Iris pigment epithelial cell (primary cell): ENCODE measurements around the gene PLXNA4.

Experiments
- DNase-seq: peaks from one replicate; pipeline ENCODE4 v3.0.0-alpha.2; 2011; ENCODE audit warnings: low read depth

PLXNA4 gene

DNA sequence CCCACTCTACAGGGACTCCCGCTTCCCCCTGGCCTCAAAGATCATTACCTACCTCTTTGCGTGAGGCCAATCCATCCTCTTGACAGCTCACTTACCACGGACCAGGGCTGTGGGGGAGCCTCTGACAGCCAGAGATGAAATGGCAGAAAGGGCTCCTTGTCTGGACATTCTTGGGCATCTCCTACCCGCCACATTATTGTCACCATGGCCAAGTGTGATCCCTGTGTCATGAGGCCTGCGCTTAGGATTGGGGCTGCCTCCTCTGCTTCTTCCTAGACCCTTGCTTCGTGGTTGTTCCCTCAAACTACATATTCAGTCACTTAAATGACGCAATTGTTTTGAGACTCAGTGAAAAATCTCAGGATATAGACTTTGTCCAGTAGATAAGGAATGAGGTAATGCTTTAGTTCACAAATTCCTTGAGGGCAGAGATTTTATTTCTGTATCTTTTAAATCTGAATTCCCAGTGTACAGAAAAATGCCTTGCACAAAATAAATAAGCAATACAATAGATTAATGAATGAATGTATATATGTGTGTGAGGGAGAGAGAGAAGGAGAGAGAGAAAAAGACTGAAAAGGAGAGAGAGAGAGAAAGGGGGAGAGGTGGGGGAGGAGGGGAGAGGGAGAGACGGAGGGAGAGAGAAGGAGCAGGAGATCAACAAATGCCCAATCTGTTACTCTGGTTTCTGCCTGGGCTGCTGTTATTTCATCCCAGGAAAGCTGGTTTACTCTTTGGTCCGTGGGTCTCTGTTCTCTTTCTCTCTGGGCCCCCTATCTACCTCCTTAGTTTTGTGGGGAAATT, 159.0 kb downstream of the PLXNA4 start:
- DNase-seq = no peak

DNA sequence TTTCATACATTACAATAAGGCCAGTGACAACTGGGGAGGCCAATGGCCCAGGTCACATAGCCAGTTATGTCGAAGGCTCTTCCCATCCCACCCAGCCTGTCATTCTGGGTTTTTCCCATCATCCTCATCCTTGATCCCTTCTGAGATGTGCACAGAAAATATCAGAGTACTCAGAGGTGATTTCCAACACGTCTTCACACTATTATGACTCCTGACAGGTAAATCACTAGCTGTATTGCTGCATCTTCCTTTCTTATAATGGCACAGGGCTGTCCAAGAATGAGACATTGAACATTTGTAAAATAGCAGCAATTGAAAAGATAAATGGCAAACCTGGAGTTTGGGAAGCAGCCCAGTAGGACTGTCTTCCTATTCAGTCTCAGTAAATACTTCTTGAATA, 159.9 kb downstream of the PLXNA4 start:
- no peak for DNase-seq

DNA sequence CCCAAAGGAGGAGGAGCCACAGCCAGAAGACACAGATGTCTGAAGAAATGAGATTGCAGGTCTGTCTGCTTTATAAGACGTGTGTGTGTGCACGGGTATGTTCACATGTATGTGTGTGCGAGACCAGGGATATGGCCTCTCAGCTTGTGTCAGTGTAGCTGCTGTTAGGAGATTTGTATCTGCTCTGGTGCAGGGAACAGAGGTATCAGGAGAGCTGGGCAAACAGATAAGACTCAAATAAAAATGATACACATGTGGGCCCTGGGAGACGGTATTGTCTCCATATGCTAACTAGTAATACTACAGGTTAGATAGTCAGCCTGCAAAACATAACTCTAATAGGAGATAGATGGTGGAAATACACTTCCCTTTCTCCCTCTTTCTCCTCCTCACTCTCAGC, 161.0 kb downstream of the PLXNA4 start:
- no peak for DNase-seq

DNA sequence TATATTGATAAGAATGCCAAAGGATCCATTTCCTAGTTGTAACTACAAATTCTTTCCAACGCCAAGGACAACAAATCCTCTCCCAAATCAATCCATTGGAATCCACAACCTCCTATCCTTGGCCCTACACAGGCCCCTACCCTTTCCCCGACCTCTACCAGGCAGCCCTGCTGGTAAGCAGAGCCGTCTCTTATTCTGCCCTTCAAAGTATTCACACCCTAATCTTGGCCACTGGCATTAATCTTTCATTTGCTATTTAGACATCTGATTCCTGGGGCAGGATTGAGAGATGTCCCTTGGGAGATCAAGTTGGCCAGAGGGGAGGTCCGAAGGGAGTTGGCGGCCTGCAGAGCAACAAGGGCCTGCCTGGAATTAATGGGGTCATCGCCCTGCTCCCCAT, 161.4 kb downstream of the PLXNA4 start:
- no peak for DNase-seq

DNA sequence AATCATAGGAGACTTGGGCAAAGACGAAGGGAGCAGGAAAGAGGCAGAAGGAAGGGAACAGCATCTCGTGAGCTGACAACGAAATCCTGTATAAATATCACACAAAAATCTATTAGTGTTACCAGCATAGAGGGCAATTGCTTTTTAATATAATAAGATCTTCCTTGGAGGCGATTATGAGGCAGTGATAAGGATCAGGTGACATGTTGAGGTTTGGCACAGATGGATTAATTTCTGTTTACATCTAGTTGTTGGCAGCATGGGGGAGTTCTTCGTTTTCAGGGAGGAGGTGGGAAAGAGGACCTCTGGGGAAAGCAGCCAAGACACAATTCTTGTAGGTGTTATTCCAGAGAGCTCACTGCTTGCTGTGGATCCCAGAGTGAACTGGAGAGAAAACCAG, 163.8 kb downstream of the PLXNA4 start:
- no peak for DNase-seq

DNA sequence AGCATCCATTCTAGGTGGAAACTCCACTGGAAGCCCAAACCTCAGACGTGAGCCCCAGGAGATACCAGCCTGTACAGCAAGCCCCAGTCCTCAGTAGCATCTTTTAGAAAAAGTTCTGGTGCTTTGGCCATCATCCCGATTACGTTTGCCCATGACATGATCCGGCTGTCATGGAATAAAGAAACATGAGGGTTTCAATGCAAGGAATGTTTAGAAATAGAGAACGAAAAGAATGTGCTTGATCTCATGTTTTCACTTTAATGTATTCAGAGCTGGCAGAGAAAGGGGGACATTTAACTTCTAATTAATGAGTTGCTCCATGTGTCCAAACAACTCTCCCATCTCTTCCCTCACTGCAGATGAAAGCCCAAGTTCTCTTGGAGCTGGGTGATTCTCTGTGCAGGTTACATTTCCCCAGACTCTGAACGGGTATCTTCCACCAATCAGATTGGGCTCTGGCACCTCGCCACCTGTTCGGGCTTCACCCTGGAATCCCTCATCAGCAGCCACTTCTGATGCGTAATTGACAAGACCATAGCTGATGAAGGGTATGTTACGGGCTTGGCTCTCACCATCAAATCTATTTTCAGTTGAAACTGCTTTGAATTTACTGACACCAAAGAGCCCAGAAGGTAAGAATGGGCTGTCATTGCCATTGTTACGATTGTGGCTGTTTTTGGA, 165.3 kb downstream of the PLXNA4 start:
- DNase-seq = no peak

DNA sequence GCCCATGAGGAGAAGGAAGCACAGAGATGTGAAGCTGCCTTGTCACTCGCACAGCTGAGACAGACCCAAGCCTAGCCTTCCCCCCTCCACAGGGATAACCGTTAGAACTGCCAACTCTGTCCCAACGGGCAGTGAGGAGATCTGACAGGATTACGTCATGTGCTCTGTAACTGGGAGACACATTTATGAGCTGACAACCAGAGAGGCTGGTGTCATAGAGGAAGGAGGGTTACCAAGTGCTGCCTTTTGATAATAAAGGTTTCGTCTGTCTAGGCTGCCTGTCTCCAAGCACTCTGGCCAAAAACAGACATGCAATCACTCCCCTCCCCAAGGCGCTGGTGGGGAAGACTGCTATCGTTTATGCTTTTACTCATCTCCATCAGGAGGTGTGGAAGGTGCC, 165.9 kb downstream of the PLXNA4 start:
- DNase-seq = no peak

DNA sequence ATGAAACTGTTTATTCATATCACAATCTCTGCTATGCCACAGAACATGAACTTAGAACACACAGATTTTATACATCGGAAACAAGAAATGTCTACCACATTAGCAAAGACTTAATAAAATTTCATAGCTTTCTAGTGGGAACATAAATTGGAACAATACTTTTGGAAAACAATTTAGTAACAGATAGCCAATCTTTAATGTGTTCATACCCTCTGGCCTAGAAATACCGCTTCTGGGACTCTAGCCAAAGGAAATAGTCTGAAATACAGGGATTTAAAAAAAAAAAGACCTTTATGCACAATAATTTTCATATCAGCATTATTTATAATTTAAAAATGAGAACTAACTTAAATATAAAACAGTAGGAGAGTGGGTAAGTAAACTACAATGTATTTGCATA, 168.5 kb downstream of the PLXNA4 start:
- peak; percentile 7 for DNase-seq

DNA sequence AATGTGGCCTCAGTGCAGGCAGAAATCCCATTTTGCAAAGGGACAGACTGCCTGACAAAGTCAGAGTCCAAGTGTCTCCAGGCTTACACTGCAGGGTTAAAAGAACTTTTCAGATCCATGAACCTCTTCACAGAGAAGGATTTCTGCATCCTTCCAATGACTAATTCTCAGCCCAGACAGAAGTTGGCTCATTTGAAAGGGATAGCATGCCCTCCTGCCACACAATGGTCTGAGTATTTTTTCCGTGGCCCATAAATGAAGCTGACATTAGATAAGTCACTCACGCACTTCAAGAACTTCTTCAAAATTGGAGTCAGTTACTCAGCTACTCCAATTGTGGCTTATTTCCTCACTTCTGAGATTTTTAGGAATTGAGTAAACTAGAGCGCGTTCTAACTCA, 170.2 kb downstream of the PLXNA4 start:
- no peak for DNase-seq

DNA sequence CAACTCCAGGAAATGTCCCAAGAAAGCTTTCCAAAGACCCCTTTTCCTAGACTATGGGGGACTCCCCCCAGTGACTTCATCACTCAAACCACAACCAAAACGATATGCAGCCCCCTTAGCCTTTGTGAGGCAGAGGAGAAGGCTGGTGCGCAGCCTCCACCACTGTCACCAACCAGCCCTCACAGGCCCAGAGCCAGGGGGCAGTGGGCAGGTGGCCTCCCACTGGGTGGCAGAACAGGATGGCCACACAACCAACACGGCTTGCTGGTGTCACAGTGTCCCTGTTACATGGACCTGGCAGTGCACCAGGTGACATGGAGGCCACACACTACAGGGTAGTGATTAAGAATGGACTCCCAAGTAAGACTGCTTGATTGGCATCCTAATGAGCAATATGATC, 172.0 kb downstream of the PLXNA4 start:
- no peak for DNase-seq

DNA sequence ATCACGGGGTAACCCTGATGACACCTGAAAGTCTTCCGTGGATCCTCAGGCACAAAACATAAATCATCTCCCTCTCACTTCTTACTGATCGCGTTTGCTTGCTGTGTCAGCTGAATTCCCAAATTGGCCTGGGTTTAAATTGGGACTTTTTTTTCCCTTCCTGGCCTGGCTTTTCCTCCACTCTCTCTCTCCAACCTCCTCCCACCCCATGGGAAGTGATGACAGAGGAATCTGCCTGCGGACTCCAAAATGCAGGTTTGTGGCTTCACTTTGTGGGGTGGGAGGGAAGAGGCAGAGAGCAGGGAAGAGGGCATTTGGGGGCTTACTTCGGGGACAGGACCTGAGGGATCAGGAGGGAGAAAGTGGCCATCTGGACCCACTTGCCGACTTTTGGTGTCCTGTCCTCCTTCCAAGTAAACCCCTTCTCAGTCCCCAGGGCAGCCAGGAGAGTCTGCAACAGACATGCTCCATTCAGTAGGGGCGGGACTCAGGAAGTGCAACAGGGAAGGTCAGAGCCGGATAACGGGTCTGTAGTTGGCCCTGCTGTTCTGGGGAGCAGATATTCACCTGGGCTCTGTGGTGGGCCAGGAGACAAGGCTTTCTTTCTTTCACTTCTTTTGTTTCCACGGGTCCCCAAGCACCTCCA, 172.7 kb downstream of the PLXNA4 start:
- no peak for DNase-seq

DNA sequence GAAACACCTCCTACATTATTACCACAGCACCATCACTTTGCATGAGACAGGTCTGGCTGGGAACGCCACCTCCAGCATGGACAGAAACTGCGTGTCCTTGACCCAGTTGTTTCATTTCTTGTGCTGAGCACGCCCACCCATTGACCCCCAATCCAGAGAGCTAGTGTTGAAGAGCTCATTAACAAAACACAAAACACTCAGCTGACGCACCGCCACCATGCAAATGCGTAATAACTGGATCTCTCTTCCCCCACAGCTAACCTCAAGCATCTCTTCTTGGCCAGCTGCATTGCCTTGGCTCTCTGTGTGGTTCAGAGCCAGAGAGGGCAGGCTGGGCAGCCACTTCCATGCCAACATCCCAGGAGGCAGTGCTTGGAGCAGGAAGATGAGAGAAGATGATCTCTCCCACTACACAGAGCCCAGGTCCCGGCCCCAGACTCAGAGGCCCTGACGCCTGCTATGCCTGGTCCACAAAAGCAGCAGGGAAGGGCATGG, 173.5 kb downstream of the PLXNA4 start:
- DNase-seq = no peak

DNA sequence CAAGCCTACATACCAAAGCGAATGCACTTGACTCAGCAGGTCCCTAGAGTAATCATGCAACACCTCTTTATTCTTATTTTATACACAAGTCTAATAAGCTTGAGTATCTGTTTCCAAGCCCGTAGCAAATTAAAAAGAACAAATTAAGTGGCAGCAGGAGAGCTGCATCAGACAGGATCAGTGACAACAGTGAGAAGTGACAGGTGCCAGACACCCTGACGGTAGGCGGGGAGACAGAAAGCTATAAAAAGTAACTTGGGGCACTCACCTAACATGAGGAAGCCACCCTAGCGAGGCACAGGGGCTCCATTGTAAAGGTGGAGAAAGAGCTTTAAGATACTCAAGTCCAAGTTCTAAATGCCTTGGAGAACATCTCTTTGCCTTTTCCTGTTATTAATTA, 174.2 kb downstream of the PLXNA4 start:
- DNase-seq = no peak

DNA sequence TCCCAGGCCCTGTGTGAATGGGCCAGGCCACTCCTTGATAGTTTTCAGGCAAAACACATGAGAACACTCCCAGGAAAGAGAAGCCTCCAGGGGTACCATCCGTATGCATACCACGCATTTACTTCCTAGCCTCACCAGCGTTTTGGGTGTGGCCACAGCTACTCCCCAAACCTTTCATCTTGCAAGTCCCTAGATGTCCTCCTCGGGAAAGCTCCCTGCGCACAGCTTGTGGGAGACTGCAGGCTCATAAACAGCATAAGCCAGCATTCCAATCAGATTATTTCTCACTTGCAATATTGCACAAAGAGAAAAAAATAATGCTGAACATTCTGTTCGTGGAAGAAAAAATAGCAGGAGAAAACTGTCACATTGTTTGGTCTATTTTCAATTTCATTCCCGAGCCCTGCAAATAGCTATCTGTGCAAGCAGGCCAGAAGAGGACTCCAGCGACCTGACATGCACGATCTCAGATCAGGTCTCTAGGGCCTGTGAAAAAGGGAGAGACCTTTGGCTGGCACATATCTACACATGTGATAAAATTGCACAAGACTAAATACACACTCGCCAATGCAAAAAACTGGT, 175.6 kb downstream of the PLXNA4 start:
- no peak for DNase-seq

DNA sequence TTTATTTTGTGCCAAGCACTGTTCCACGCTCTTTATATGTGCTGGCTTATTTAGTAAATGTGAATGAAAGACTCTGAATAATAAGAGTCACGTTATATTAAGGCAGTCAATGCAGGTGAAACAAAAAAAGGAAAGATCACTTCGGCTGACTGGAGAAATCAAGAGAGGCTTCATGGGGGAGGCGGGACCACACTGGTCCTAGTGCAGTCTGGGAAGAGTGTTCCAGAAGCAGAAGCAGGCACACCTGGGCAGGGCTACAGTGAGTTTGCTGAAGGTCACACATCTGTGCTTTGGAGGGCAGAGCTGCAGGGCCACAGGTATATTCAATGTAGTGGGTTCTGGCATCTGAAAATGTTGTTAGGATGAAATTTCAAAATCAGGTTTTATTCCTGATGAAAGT, 176.9 kb downstream of the PLXNA4 start:
- no peak for DNase-seq

DNA sequence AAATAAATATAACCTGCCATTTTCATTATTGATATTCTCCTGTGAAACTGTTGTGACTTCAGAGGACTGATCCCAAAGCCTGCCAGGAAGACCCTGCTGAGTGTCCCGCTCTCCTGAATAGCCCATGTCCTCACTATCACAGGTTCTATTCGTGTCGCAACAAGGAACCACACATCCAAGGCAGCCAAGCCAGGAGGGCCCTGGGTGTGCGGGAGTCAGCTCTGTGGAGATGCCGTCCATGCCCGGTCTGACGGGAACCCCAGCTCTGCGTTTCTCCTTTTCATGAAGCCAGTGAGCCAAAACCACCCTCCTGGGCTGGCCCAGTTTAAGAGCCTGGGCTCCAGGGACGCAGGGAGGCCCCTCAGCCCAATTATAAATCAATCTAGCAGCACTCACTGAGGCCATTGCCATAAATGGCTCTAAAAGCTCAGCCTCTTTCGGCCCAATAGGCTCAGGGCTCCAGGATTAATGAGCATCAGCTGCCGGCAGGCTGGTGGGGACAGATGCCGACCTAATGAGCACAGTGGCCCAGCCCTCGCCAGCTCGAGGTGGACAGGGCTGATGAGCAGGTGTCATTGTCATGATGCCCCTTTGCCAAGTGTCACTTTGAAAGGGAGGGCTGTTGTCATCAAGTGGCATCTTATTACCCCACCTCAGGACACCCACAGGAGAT, 177.9 kb downstream of the PLXNA4 start:
- no peak for DNase-seq

DNA sequence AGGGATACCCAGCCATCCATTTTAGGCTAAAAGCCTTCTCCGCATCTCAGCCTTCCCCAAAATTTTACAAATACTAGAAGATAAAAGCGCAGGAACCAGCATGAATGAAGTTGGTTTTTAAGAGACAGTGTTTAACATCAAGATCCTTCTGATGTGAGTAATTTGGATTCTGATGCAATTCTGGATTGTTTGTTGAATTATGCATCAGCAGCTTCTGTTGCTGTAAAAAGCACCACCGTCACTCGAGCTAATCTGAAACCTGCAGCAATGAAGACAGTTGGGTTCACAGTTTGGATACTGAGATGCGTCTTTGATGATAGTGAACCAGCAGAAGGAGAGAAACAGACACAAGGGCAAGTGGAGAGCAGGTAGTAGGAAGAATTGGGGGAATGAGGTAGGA, 179.2 kb downstream of the PLXNA4 start:
- DNase-seq = no peak

DNA sequence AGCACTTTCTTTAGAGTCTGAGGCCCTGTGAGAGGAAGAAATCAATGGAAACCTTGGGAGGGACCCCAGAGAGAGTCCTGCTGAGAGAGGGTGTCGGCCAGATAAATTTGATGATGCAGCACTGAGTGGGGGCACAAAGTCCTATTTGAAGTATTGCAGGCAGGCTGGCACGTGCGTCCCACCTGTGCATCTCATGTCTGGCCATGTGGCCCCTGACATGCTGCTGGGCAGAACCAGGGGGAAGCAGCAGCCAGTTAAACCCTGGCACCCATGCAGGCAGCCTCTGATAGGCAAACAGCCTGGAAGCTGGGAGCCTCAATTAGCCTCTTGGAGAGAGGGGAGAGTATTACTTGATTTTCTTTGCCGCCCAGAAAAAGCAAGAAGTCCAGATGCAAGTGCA, 180.9 kb downstream of the PLXNA4 start:
- no peak for DNase-seq

DNA sequence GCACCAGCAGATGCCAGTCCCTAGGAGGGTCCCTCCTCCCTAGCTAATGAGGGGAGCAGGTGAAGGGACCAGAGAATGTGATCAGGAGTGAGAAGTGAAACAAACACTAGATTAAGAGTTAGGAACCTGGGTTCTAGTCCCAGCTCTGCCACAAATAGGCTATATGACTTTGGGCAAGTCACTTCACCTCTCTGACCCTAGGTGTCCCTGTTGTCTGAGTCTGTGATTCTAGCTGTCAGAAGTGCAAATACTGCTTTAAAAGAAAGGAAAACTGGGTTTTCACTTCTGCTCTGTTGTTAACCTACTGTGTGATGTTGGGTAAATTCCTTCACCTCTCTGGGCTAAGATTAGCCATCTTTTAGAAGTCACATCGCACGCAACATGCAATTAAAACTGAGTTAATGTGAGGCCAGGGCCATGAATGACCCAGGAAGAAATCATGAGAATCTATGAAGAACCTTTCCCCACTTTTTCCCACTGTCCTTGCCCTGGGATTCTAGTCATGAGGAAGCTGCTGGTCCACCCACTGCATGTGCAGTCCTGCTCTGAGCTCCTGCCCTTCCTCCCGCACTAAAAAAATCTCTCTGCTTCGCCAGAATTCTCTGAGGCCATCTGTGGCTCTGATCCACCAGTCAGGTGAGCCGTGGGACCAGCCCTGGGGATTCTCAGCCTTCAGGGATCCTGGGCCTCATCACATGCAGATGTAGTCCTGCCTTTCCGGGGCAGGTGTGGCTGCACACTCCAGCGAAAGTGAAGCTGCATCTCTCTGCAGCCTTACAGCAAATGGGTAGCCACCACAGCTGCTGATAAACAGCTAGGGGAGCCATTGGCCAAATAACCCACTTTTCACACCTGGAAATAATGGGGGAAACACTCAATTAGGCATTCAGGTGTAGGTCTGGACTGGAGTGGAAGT, 181.7 kb downstream of the PLXNA4 start:
- no peak for DNase-seq

DNA sequence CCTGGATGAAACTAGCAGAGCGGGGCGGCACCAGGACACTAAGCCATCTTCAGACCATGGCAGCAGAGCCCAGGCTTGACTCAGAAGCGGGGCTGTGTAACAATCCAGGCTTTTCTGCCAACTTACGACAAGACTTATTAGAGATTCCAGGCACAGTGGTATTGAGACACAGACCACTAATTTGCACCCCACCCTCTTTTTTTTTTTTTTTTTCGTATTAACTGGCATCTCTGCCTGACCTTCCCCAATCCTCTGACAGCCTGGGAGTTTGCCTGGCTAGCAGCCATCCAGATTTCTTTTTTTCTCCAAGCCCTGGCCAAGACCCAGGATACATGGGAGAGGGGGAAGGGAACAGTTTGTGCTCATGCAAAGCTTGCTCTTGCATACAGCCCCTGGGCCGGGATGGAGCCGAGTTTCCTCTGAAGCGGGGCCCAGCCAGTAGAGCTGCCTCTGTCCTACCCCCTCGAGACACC, 182.4 kb downstream of the PLXNA4 start:
- no peak for DNase-seq

DNA sequence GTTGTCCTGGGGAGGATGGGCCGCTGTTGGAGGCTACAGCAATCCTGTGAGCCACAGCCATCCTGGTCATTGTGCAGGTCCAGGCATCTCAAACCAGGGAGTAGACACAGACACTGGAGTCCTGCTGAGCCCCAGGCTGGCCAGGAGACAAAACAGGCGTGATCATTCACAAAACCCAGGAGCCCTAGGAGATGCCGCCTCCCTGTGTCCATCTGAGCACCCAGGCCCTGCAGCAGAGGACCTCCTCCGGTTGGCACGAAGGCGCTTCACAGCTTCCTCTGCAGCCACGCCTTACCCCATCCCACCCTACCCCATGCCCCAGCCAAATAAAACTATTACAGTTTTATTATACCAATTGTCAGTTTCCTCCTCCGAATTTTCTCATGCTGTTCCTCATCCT, 183.6 kb downstream of the PLXNA4 start:
- no peak for DNase-seq
